NCI-H146 (cell line): ENCODE measurements around the gene MGAT2.
A peak's percentile ranks its signal among the peaks of the same experiment; 100 is the strongest.
"Not testable (repeated sequence)": the region's sequence is repeated elsewhere in the genome, so short reads cannot be mapped to it uniquely, and the experiment has no call there.

ENCODE experiments used
- DNase-seq: peaks from one replicate; lab custom pipeline; 2025; lab: John Stamatoyannopoulos, UW

The MGAT2 gene

DNA sequence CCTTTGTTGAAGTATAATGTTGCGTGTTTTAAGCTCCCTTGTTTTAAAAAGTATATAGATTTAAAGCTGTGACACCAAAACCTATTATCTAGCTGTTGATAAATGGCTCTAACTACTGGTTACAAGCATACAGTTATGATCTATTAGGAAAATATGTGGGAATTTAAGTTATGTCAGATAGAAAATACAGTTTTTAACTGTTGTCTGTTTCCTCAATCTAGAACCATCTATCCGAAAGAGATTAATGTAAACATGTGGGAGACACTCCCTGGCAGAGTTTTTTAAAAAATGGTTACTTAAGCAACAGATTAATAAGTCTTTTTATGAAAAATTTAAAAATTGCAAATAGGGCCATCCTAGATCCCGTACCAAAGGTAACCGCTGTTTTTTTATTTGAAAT lies 8.3 kb upstream of the MGAT2 start:
- DNase-seq = no peak

DNA sequence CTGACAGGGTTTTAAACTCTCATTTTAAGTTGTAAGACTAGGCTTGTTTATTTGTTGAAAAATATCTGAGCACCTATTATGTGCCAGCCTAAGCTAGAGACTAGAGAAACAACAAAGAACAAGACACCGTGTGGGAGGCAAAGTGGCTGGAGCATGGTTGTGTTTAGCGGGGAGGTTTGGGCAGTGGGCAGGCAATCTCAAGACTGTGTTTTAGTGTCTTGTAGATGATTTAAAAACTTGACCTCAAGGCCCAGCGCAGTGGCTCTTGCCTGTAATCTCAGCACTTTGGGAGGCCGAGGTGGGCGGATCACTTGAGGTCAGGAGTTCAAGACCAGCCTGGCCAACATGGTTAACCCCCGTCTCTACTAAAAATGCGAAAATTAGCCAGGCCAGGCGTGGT lies 7.9 kb upstream of the MGAT2 start:
- no peak for DNase-seq

- DNase-seq = no peak
These were observed 6.4 kb upstream of the MGAT2 start for GRCh38 chr14:49614196-49614595.

DNA sequence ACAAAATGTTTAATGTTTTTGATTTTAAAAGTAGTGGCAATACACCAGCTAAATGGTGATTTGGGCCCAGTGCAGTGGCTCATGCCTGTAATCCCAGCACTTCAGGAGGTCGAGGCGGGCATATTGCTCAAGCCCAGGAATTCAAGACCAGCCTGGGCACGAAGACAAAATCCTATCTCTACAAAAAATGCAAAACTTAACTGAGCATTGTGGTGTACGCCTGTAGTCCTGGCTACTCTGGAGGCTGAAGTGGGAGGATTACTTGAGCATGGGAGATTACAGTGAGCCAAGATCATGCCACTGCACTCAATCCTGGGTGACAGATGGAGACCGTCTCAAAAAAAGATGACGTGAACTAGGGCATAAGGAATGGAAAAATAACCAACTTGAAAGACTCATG lies 4.8 kb upstream of the MGAT2 start:
- DNase-seq = no peak

GRCh38 chr14:49617852-49618519 lies 2.6 kb upstream of the MGAT2 start:
- DNase-seq = no peak

DNA sequence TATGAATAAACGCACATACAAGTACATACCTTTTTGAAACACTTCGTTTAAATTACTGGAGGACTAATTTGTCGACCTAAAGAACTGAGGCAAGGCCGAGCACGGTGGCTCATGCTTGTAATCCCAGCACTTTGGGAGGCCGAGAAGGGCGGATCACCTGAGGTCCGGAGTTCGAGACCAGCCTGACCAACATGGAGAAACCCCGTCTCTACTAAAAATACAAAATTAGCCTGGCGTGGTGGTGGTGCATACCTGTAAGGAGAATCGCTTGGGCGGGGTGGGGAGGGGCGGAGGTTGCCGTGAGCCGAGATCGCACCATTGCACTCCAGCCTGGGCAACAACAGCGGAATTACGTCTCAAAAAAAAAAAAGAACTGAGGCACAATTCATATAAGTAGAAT lies 1.3 kb upstream of the MGAT2 start:
- not testable (repeated sequence) for DNase-seq

DNA sequence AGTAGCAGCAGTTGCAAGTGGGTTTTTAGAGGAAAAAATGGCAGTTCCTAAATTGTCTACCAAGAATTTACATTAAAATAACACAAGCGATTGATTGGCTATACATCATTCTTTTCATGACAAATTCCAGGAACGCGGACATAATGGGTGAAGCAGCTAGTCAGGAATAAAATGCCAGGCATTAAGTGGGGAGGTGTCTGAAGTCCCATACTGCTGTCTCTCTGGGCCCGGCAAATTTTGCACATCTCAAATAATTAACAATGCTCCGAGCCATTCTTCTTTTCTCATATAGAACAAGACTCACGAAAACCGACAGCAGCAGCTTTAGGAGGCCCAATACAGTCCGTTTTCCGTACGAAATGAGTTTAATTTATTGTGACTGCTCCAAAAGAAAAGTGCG lies 869 bp upstream of the MGAT2 start:
- no peak for DNase-seq

DNA sequence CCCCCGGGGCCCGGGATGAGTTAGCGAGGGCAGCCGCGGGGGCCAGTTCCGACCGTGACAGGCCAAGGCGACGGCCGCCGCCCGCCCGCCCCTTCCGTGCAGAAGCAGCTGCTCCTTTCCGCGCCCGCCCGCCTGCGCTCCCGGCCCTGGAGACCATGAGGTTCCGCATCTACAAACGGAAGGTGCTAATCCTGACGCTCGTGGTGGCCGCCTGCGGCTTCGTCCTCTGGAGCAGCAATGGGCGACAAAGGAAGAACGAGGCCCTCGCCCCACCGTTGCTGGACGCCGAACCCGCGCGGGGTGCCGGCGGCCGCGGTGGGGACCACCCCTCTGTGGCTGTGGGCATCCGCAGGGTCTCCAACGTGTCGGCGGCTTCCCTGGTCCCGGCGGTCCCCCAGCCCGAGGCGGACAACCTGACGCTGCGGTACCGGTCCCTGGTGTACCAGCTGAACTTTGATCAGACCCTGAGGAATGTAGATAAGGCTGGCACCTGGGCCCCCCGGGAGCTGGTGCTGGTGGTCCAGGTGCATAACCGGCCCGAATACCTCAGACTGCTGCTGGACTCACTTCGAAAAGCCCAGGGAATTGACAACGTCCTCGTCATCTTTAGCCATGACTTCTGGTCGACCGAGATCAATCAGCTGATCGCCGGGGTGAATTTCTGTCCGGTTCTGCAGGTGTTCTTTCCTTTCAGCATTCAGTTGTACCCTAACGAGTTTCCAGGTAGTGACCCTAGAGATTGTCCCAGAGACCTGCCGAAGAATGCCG lies 699 bp downstream of the MGAT2 start:
- DNase-seq = peak; percentile 64

- DNase-seq = no peak
These were observed 1.5 kb downstream of the MGAT2 start for GRCh38 chr14:49622022-49622607.

DNA sequence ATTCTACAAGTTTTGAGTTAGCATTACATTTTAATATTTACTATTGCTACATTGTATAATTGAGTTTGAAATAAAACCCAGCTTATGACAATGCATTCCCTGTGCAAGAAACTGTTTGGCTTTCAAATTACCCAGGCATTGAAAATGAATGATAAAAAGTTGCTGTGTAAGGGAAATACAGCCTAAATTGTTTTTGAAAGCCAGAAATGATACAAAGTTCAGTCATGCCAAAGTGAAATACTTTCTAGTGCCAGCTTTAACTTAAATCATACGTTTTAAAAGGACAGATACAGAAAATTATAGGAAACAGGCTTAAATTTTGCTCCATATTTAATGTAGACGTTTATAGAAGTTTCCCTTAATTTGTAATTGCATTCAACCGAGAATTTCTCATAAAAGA lies 2.8 kb downstream of the MGAT2 start:
- DNase-seq = no peak

DNA sequence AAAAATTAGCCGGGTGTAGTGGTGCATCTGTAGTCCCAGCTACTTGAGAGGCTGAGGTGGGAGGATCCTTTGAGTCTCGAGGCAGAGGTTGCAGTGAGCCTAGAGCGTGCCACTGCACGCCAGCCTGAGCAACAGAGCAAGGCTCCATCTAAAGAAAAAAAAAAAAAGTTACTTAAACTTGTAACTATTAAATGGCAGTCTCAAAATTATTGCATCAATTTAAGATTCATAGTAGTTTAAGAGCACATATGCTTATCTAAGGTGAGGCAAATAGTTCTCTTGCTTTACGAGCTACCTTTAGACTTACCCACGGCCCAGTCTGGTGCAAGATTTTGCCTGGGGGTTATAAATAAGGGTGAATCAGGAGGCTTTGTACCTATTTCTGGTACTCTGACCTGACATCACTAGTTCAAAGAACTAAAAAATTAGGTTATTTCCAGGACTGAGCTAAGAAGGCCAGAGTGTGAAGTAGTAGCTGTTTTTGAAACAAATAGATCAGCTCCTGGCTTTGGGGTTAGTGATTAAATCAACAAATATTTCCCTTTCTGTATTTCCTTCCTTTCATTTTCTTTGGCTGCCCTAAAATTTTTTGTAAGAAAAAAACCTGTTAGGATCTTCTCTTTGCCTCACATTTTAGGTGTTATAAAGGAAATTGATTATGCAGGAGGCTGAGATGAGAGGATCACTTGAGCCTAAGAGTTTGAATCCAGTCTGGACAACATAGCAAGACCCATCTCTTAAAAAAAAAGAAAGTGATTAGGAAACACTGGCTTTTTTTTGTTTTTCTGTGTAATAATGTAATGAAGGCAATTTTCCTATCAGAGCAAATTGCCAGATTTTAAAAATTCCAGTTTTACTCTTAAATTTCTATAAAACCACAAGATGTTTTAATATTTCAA lies 3.6 kb downstream of the MGAT2 start:
- DNase-seq = no peak

DNA sequence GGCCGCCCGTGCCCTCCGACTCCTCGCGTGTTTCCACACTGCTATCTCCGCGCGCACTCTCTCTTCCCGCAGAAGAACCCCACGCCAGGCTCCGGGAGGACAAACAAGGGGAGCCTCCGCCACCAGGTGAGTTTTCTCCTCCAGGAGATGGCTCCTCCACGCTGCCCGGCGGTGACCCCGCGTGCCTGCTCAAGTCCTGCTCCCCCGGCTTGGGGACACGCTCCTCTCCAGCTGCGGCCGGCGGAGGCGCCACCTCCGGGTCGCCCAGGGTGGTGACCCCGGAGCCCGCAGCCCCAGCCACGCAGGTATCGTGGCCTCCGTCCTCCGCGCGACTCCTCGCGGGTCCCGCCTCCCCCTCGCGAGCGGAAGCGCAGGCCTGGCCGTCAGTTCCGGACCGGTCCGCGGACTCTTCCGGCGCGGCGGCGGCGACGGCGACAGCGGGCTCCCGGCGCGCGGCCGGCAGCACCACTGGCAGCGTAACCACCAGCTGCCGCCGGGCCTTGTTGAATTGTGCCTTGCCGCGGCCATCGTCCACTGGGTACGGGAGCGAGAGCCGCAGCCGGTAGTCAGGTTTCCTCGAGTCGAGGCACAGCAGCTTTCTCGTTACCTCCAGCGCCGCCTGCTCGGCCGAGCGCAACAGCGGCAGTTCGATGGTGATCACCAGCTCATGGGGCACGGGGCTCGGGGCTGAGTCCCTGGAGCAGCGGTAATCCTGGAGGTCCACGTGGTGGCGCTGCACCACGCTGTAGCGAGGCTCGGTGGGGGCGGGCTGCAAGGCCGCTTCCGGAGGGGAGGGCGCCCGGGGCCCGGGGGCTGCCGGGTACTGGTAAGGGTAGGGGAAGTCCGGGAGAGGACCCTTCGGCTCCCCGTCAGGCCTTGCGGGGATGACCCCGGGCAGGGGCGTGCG lies 13.3 kb downstream of the MGAT2 start:
- peak; percentile 96 for DNase-seq

GRCh38 chr14:49634547-49635334 lies 14.1 kb downstream of the MGAT2 start, which contains the start of gene DNAAF2:
TSS of gene DNAAF2 (minus strand) at chr14:49635244. CDS start at chr14:49635149, 95 bp downstream.
- DNase-seq = peak; percentile 74

DNA sequence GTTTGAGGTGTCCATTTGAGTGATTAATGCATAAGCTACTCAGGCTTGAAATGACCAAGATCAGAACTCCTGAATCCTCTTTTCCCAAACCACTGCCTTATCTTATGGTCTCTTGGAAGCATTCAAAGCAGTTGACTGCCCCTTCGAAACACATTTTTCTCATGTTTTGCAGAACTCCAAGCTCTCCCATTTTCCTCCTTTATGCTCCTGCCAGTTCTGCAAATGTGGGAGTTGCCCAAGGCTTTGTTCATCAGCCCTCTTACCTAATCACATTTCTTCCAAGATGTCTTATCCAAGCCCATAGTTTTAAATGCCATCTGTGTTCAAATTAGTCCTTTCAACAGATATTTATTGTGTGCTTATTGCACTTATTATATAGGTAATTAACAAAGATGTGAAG lies 16.3 kb downstream of the MGAT2 start:
- no peak for DNase-seq

DNA sequence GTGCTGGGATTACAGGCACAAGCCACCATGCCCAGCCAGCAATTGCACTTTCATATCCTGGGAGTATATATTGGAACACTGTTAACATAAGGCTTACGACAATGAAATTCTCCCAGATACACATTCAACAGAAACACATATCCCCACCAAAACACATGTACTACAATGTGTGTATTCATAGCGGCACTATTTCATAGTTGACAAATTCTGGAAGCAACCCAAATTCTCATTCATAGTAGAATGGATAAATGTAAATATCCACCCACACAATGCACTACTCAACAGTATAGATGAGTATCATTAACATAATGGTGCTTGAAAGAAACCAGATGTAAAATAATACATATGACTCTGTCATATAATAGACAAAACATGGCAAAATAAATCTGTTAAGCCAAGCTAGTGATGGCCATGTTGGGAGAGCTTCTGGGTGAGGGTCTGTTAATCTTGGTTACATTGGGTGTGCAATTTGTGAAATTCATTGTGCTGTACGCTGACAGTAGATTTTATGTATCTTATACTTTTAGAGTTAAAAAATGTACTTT lies 17.0 kb downstream of the MGAT2 start:
- DNase-seq = no peak

DNA sequence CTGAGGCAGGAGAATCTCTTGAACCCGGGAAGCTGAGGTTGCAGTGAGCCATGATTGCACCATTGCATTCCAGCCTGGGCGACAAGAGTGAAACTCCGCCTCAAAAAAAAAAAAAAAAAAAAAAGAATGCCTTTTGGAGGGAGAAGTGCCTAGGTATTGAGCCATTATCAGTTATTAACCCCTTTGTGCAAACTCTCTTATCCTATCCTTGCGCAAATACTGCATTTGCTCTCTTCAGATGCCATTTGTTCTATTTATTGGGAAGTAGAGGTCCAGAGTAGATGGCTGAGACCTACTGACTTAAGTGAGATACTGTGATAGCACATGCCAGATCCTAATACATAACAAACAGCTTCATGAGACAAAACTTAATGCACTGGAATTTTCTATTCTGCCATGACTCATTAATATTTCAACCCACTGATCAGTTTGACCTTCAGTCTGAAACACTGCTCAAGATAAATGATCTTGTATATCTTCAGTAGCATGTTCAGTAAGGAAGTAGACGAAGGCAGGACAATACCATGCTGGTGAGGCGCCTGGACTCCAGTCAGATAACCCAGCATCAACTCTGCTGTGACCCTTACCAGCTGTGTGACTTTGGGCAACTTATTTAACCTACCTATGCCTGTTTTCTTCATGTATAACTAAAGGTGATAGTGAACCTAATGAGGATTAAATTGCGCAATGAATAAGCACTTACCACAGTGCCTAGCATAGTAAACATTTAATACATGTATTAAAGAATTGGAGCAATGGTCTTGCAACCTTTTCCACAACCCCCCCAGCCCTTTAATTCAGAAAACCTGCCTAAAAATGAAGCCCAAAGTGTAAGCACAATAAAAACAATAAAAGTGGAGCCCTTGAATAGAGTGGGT lies 20.2 kb downstream of the MGAT2 start:
- DNase-seq = no peak

GRCh38 chr14:49641697-49642129 lies 21.1 kb downstream of the MGAT2 start:
- peak; percentile 70 for DNase-seq

GRCh38 chr14:49642163-49642562 lies 21.6 kb downstream of the MGAT2 start:
- DNase-seq = no peak

DNA sequence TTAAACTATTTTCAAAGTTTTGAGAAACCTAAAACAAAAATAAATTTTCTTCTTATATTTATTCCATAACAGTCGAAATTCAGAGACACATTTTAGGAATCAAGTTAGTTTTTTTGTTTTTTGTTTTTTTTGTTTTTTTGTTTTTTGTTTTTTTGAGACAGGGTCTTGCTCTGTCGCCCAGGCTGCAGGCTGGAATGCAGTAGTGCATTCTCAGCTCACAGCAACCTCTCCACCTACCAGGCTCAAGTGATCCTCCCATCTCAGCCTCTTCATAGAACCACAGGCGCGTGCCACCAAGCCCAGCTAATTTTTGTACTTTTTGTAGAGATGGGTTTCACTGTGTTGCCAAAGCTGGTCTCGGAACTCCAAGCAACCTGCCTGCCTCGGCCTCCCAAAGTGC lies 32.9 kb downstream of the MGAT2 start:
- DNase-seq = no peak
